HFF-Myc (cell line): ENCODE results near the gene TTC29.
"Not testable (repeated sequence)": the region's sequence is repeated elsewhere in the genome, so short reads cannot be mapped to it uniquely, and the experiment has no call there.

Experiments
- DNase-seq: peaks from one replicate; pipeline ENCODE4 v3.0.0-alpha.2; 2011; ENCODE audit warnings: low read depth; ENCODE audit errors: extremely low read depth
- H3K4me3 ChIP-seq: replicated peaks from 2 replicates; pipeline ENCODE4 v1.5.1; 2011; ENCODE audit warnings: low read depth, mild to moderate bottlenecking, control low read depth, low read length
- TF ChIP-seq, protein P1 (sequence below): IDR thresholded peaks from 2 replicates; pipeline ENCODE4 v1.5.1; 2012; ENCODE audit warnings: mild to moderate bottlenecking, low read depth, low read length, control low read depth; ENCODE audit errors: missing control alignments

The TTC29 gene

DNA sequence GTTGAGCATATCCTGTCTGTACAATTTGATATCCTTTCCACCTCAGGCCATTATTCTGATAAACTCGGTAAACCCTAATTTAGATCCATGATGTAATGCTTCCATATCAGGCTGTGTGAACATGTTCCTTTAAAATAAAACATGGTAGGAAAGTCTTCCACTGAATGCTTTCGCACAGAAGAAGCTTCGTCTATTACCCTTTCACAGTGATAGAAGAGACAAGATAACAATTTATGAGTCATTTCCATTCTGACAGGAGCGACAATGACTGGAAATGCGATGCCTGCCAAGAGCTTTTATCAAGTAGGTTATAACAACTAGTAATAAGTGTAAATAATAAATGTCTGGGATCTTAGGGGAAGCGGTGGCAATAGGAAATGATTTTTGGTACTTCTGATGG, 98.8 kb downstream of the TTC29 start:
- DNase-seq = no peak
- H3K4me3 ChIP-seq = no peak overlapping the region
- TF ChIP-seq, protein P1, sequence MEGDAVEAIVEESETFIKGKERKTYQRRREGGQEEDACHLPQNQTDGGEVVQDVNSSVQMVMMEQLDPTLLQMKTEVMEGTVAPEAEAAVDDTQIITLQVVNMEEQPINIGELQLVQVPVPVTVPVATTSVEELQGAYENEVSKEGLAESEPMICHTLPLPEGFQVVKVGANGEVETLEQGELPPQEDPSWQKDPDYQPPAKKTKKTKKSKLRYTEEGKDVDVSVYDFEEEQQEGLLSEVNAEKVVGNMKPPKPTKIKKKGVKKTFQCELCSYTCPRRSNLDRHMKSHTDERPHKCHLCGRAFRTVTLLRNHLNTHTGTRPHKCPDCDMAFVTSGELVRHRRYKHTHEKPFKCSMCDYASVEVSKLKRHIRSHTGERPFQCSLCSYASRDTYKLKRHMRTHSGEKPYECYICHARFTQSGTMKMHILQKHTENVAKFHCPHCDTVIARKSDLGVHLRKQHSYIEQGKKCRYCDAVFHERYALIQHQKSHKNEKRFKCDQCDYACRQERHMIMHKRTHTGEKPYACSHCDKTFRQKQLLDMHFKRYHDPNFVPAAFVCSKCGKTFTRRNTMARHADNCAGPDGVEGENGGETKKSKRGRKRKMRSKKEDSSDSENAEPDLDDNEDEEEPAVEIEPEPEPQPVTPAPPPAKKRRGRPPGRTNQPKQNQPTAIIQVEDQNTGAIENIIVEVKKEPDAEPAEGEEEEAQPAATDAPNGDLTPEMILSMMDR = no peak

DNA sequence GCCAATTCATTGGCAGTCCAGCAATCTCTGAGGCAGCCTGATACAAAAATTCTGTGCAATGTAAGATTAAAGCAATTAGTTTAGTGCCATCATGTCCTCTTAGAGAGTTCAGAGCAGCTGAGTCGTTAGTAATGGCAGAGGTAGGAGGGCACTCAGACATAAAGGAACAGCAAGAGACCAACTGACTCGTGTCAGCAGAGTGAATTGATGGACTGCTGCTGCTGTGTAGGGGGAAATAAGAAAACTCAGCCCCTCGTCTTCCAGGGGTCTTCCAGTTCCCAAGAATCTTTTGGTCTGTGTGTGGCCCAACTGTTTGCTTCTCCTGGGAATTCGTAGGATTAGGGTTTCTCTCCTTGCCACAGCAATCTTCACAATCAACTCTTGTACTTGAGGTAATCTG, 100.9 kb downstream of the TTC29 start:
- no peak overlapping the region for H3K4me3 ChIP-seq
- no peak for DNase-seq
- TF ChIP-seq, protein P1 = no peak

DNA sequence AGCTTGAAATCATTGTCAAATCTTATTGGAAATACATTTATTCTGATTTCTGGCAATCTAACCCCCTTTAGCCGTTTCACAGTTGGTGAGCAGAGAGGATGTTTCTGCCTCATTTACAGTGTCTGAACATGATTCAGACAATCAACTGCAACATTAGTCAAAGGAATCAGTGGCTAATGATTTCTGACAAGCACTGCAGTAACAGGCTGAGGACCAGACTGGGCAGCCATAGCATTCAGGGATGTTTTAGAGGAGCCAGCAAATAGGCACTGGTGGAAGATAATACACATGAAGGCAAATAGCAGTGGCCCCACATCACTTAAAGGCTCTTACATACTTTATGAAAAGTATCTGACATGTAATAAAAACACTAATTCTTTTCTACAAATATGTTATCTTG, 102.8 kb downstream of the TTC29 start:
- no peak for DNase-seq
- TF ChIP-seq, protein P1 = no peak
- no peak overlapping the region for H3K4me3 ChIP-seq

DNA sequence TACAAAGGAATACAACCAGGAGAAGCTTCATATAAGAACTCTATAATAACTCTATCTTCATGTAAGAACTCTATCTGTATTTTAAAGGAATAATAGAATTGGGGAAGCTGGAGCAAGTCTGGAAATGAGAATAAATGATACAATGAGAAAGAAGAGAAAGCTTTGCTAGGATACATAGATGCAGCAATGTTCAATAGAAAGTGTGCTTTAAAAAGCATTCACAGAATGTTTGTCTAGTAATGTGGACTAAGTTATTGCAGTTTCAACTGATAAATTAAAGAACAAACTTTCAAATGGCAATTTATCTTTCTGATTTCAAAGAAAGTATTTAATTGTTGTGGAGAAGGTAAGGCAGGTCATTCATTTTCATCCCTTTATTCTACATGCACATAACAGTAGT, 104.9 kb downstream of the TTC29 start:
- TF ChIP-seq, protein P1 = no peak
- DNase-seq = no peak
- H3K4me3 ChIP-seq = no peak overlapping the region

DNA sequence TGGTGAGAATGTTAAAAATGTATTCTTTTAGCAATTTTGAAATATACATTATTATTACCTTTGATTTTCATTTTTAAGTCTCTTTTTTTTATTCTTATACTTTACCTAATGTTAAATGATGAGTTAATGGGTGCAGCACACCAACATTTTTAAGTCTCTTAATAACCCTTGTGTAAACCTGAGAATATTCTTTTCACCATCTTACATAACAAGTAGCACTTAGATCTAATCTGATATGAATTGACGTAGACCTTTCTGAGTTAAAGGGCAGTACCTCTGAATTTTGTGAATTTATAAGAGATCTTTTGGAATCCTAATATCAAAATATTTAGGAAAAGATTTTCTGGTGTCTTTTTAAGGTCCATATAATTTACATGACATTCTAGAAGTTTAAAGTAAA, 110.6 kb downstream of the TTC29 start:
- H3K4me3 ChIP-seq = no peak overlapping the region
- TF ChIP-seq, protein P1 = no peak

DNA sequence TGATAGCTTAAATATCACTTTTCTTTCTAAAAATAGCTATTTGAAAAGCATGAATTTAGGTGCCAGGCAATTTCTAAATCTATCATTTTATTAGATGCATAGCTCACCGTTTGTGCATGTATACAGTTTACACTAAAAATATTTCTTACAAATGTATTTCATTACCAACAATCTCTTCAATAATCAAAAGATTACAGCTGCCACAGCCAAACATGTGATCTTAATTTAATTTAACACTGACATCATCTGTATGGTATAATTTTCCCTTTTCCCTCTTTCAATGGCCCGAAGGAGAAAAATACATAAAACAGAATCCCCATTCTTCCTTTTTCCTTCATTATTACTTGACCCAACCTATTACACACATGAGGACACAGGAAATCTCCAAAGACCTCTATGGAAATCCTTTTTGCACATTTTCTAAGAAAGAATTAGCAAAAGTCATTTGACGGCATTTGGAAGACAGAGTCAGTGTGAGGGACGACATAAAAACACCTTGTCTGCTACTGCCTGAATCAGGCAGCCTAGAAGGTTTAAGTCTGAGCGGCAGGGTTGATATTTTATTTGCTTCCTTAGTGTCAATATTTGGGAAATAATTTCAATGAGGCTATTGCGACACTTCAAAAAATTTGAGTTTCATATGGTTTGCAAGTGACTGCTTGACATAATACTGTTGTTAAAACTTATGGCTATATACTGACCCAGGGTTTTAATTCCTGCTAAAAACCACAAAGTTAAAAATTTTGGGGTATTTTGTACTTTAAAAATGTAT, 111.2 kb downstream of the TTC29 start:
- TF ChIP-seq, protein P1 = no peak
- no peak overlapping the region for H3K4me3 ChIP-seq
- no peak for DNase-seq

More for the DNA sequence above, 110.6 kb downstream of the TTC29 start:
- DNase-seq = no peak

DNA sequence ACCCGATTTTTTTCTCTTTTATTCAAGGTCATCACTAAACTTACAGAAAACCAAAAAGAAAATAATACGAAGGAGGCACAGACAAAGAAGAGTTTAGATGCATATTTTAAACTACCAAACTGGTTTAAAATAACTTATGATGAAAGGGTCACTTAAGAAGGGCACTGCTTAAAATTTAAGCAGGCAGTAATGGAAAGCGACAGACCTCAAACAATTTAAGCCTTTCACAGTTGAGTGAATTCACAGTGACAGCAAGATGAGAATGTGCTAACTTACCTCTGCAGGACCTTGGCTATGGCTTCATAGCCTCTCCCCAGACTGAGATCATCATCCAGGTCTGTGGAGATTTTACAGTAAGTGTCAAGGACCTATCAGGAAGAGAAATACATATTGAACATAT, 112.1 kb downstream of the TTC29 start:
- TF ChIP-seq, protein P1 = no peak

DNA sequence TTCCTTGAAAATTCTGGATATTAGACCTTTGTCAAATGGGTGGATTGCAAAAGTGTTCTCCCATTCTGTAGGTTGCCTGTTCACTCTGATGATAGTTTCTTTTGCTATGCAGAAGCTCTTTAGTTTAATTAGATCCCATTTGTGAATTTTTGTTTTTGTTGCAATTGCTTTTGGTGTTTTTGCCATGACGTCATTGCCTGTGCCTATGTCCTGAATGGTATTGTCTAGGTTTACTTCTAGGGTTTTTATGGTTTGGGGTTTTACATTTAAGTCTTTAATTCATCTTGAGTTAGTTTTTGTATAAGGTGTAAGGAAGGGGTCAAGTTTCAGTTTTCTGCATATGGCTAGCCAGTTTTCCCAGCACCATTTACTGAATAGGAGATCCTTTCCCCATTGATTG, 122.7 kb downstream of the TTC29 start:
- not testable (repeated sequence) for DNase-seq, H3K4me3 ChIP-seq

More for the DNA sequence above, 112.1 kb downstream of the TTC29 start:
- no peak overlapping the region for H3K4me3 ChIP-seq
- no peak for DNase-seq
